ENCODE measurements around the gene SUSD4.

SUSD4 gene

DNA sequence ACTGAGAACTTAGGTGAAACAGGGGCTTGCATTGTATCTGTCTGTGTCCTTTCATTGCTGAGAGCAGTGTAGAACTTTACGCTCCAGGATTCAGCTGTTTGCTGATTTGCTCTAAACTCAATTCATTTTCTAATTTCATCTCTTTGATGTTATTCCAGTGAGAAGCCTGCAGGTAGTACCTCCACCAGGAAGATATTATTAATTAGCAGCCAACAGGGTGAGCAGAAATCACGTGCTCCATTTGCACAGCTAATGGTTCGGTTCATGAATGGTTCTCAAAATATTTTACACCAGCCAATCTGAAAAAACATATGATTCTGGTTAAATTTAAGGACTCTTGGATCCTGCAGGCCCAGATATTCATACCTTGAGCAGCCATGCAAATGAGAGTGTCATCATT lies 52.1 kb downstream of the SUSD4 start:
- H3K79me2 ChIP-seq (ENCODE audit: insufficient read depth, low read length): no peaks in the 10 kb centered on the region
- no peaks in the 10 kb centered on the region for H3K27me3 ChIP-seq (ENCODE audit: insufficient read depth, low read length)
- no peaks in the 10 kb centered on the region for H3K4me1 ChIP-seq (ENCODE audit: insufficient read depth, low read length, severe bottlenecking)
- no peak overlapping the region for H3K4me3 ChIP-seq (ENCODE audit: low read depth, low read length, poor library complexity, severe bottlenecking)
- H4K20me1 ChIP-seq (ENCODE audit: insufficient read depth, low read length): no peaks in the 10 kb centered on the region
- no peak overlapping the region for H3K9ac ChIP-seq (ENCODE audit: low read length)
- H3F3A ChIP-seq (ENCODE audit: insufficient read depth, low read length): no peaks in the 10 kb centered on the region
- no peaks in the 10 kb centered on the region for H3K36me3 ChIP-seq (ENCODE audit: insufficient read depth, low read length)
- no peak overlapping the region for H3K4me2 ChIP-seq (ENCODE audit: low read length)
- H3K9me3 ChIP-seq (ENCODE audit: low read length): no peaks in the 10 kb centered on the region
- TF ChIP-seq EZH2 (IDR thresholded peaks at IDR 0.05; ENCODE audit: borderline replicate concordance, low read length): no peak
- H2AFZ ChIP-seq (ENCODE audit: low read length): no peak overlapping the region
- no peaks in the 10 kb centered on the region for H3K9me2 ChIP-seq (ENCODE audit: low read depth, low read length)
- no peak overlapping the region for H3K27ac ChIP-seq (ENCODE audit: low read depth, low read length, poor library complexity, severe bottlenecking)

GRCh38 chr1:223308136-223308535 lies 55.8 kb downstream of the SUSD4 start:
- no peaks in the 10 kb centered on the region for H3K36me3 ChIP-seq (ENCODE audit: insufficient read depth, low read length)
- no peak overlapping the region for H2AFZ ChIP-seq (ENCODE audit: low read length)
- no peak overlapping the region for H3K9ac ChIP-seq (ENCODE audit: low read length)
- no peak overlapping the region for H3K4me3 ChIP-seq (ENCODE audit: low read depth, low read length, poor library complexity, severe bottlenecking)
- H3F3A ChIP-seq (ENCODE audit: insufficient read depth, low read length): no peaks in the 10 kb centered on the region
- H3K9me2 ChIP-seq (ENCODE audit: low read depth, low read length): no peaks in the 10 kb centered on the region
- no peaks in the 10 kb centered on the region for H4K20me1 ChIP-seq (ENCODE audit: insufficient read depth, low read length)
- H3K4me1 ChIP-seq (ENCODE audit: insufficient read depth, low read length, severe bottlenecking): no peaks in the 10 kb centered on the region
- TF ChIP-seq CTCF (IDR thresholded peaks at IDR 0.05; ENCODE audit: low read length) (no peak), EZH2 (IDR thresholded peaks at IDR 0.05; ENCODE audit: borderline replicate concordance, low read length) (no peak)
- H3K79me2 ChIP-seq (ENCODE audit: insufficient read depth, low read length): no peaks in the 10 kb centered on the region
- H3K27ac ChIP-seq (ENCODE audit: low read depth, low read length, poor library complexity, severe bottlenecking): no peak overlapping the region
- H3K9me3 ChIP-seq (ENCODE audit: low read length): no peaks in the 10 kb centered on the region
- H3K4me2 ChIP-seq (ENCODE audit: low read length): no peak overlapping the region
- no peaks in the 10 kb centered on the region for H3K27me3 ChIP-seq (ENCODE audit: insufficient read depth, low read length)

DNA sequence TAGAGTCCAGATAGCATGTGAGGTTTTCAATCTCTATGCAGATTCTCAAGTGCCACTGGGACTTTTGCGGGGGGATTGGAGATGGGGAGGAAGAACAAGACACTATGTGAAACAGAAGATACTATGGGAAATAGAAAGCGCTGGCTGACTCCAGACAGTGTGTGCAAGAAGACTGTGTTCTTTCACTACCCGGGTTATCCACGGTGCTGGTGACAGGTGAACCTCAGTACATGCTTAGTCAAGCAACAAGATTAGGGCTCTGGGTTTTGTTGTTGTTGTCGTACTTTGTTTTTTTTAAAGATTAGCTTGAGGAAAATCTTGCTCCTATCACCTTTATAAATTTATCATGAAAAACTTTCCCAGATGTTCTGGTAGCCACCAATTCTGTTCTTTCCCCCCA lies 56.4 kb downstream of the SUSD4 start:
- Histone ChIP-seq H3K9ac (ENCODE audit: low read length) (no peak overlapping the region), H3K36me3 (ENCODE audit: insufficient read depth, low read length) (no peaks in the 10 kb centered on the region), H2AFZ (ENCODE audit: low read length) (no peak overlapping the region), H3F3A (ENCODE audit: insufficient read depth, low read length) (no peaks in the 10 kb centered on the region), H3K4me1 (ENCODE audit: insufficient read depth, low read length, severe bottlenecking) (no peaks in the 10 kb centered on the region), H3K27me3 (ENCODE audit: insufficient read depth, low read length) (no peaks in the 10 kb centered on the region), H3K9me3 (ENCODE audit: low read length) (no peaks in the 10 kb centered on the region), H3K4me3 (ENCODE audit: low read depth, low read length, poor library complexity, severe bottlenecking) (no peak overlapping the region), H3K9me2 (ENCODE audit: low read depth, low read length) (no peaks in the 10 kb centered on the region), H3K4me2 (ENCODE audit: low read length) (no peak overlapping the region), H3K79me2 (ENCODE audit: insufficient read depth, low read length) (no peaks in the 10 kb centered on the region), H4K20me1 (ENCODE audit: insufficient read depth, low read length) (no peaks in the 10 kb centered on the region), H3K27ac (ENCODE audit: low read depth, low read length, poor library complexity, severe bottlenecking) (no peak overlapping the region)
- TF ChIP-seq CTCF (IDR thresholded peaks at IDR 0.05; ENCODE audit: low read length) (no peak), EZH2 (IDR thresholded peaks at IDR 0.05; ENCODE audit: borderline replicate concordance, low read length) (no peak)

DNA sequence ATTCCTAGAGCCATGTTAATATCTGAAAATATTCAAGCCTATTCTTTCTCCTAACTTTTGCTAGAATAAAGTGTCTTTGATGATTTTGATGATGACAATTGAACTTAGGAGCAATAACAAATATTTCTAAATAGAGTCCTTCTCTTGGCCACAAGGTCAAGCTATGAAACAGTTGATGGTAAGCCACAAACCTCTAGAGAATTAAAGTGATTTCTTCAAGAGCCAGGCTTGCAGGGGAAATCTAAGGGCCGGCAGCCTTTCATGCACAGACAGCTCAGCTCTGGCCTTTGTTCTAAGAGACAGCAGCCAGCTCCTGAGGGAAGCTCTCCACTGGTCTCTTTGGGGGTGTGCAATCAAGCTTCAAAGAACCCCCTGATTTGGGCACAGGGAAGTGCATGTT lies 59.0 kb downstream of the SUSD4 start:
- Histone ChIP-seq H3K4me3 (ENCODE audit: low read depth, low read length, poor library complexity, severe bottlenecking) (no peak overlapping the region), H3K9ac (ENCODE audit: low read length) (no peak overlapping the region), H3K4me1 (ENCODE audit: insufficient read depth, low read length, severe bottlenecking) (no peaks in the 10 kb centered on the region), H3K79me2 (ENCODE audit: insufficient read depth, low read length) (no peaks in the 10 kb centered on the region), H3F3A (ENCODE audit: insufficient read depth, low read length) (no peaks in the 10 kb centered on the region), H2AFZ (ENCODE audit: low read length) (no peak overlapping the region), H3K27me3 (ENCODE audit: insufficient read depth, low read length) (no peaks in the 10 kb centered on the region), H4K20me1 (ENCODE audit: insufficient read depth, low read length) (no peaks in the 10 kb centered on the region), H3K9me3 (ENCODE audit: low read length) (no peaks in the 10 kb centered on the region), H3K27ac (ENCODE audit: low read depth, low read length, poor library complexity, severe bottlenecking) (no peak overlapping the region), H3K36me3 (ENCODE audit: insufficient read depth, low read length) (no peaks in the 10 kb centered on the region), H3K9me2 (ENCODE audit: low read depth, low read length) (no peaks in the 10 kb centered on the region), H3K4me2 (ENCODE audit: low read length) (no peak overlapping the region)
- TF ChIP-seq EZH2 (IDR thresholded peaks at IDR 0.05; ENCODE audit: borderline replicate concordance, low read length) (no peak), CTCF (IDR thresholded peaks at IDR 0.05; ENCODE audit: low read length) (no peak)

Measured in OCI-LY1 (cell line).